ENCODE measurements around the gene CADM2.

DNA sequence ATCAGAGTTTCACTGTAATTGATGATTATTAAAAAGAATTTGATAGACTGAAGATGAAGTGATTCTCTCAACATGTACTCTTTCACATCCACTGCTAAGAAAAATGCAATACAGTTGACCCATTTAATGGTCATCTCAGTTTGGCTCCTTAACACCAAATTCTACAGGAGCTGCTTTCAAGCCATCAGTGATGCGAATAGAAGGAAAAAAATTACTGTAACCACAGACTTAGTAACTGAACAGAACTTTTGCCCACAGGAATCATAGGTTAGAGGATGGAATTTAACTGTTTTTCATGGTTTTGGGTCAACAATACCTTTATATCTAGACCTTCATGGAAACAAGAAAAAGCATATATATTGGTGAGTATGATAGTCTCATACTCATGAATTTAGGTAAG, 633.5 kb downstream of the CADM2 start:
- no peak for TF ChIP-seq CTCF (IDR thresholded peaks at IDR 0.05)
- TF ChIP-seq ZFX (IDR thresholded peaks at IDR 0.05; ENCODE audit: borderline replicate concordance) = no peak
